ENCODE data around the gene NR5A2. TPM values are rescaled to one million over a fixed set of nuclear protein-coding genes. Genes with fewer than 3 reads are reported as not detected.
A peak's percentile ranks its signal among the peaks of the same experiment; 100 is the strongest.

Gene NR5A2
- total and polyA plus RNA-seq, 2 donors from 2014 or later = 0.13 to 6.3 TPM

GRCh38 chr1:200194477-200194876 is 167.0 kb downstream of the NR5A2 start:
- Histone ChIP-seq H3K36me3 (ENCODE audit: control insufficient read depth in 2 of 3, insufficient read depth in 3 of 3, low read length in 3 of 3) (no peaks in the 10 kb centered on the region), H3K9ac (ENCODE audit: low read length in 3 of 3) (no peak overlapping the region), H3K4me1 (ENCODE audit: control insufficient read depth in 2 of 3, insufficient read depth in 2 of 3, low read depth in 1 of 3, low read length in 3 of 3) (no peaks in the 10 kb centered on the region), H3K27me3 (ENCODE audit: control insufficient read depth, insufficient read depth, low read length) (no peaks in the 10 kb centered on the region), H3K9me3 (ENCODE audit: control insufficient read depth in 2 of 3, insufficient read depth in 1 of 3, low read length in 3 of 3) (no peaks in the 10 kb centered on the region), H3K27ac (ENCODE audit: low read depth in 2 of 2, low read length in 2 of 2) (no peak overlapping the region), H3K4me3 (ENCODE audit: low read length in 3 of 3) (no peak overlapping the region)
- DNase-seq (no peak), FAIRE-seq (no peak)
- intact Hi-C loops (cut with DNase I) = no loop called here
- TF ChIP-seq CTCF (IDR thresholded peaks at IDR 0.05; ENCODE audit: borderline replicate concordance, extremely low read depth, insufficient read depth) = no peak

- H3K9me3 ChIP-seq (ENCODE audit: control insufficient read depth in 2 of 3, insufficient read depth in 1 of 3, low read length in 3 of 3) = no peaks in the 10 kb centered on the region
- intact Hi-C loops (cut with DNase I) = no loop called here
- DNase-seq (peak in 2 of 5 donors; percentile 25 to 43), FAIRE-seq (no peak)
- H3K9ac ChIP-seq (ENCODE audit: low read length in 3 of 3) = no peak overlapping the region
- H3K4me1 ChIP-seq (ENCODE audit: control insufficient read depth in 2 of 3, insufficient read depth in 2 of 3, low read depth in 1 of 3, low read length in 3 of 3) = no peaks in the 10 kb centered on the region
- TF ChIP-seq CTCF (IDR thresholded peaks at IDR 0.05; ENCODE audit: borderline replicate concordance, extremely low read depth, insufficient read depth) = no peak
- no peaks in the 10 kb centered on the region for H3K36me3 ChIP-seq (ENCODE audit: control insufficient read depth in 2 of 3, insufficient read depth in 3 of 3, low read length in 3 of 3)
- no peaks in the 10 kb centered on the region for H3K27me3 ChIP-seq (ENCODE audit: control insufficient read depth, insufficient read depth, low read length)
- no peak overlapping the region for H3K4me3 ChIP-seq (ENCODE audit: low read length in 3 of 3)
- H3K27ac ChIP-seq (ENCODE audit: low read depth in 2 of 2, low read length in 2 of 2) = no peak overlapping the region
Measured at GRCh38 chr1:200198236-200198635, 170.7 kb downstream of the NR5A2 start.

GRCh38 chr1:200205216-200205995 is 177.9 kb downstream of the NR5A2 start:
- no peak overlapping the region for H3K4me3 ChIP-seq (ENCODE audit: low read length in 3 of 3)
- intact Hi-C loops (cut with DNase I) = no loop called here
- H3K27ac ChIP-seq (ENCODE audit: low read depth in 2 of 2, low read length in 2 of 2) = no peak overlapping the region
- H3K27me3 ChIP-seq (ENCODE audit: control insufficient read depth, insufficient read depth, low read length) = no peaks in the 10 kb centered on the region
- H3K9ac ChIP-seq (ENCODE audit: low read length in 3 of 3) = no peak overlapping the region
- no peak for DNase-seq
- no peaks in the 10 kb centered on the region for H3K36me3 ChIP-seq (ENCODE audit: control insufficient read depth in 2 of 3, insufficient read depth in 3 of 3, low read length in 3 of 3)
- H3K9me3 ChIP-seq (ENCODE audit: control insufficient read depth in 2 of 3, insufficient read depth in 1 of 3, low read length in 3 of 3) = no peaks in the 10 kb centered on the region
- no peak for FAIRE-seq
- no peak for TF ChIP-seq CTCF (IDR thresholded peaks at IDR 0.05; ENCODE audit: borderline replicate concordance, extremely low read depth, insufficient read depth)
- no peaks in the 10 kb centered on the region for H3K4me1 ChIP-seq (ENCODE audit: control insufficient read depth in 2 of 3, insufficient read depth in 2 of 3, low read depth in 1 of 3, low read length in 3 of 3)
